A673 (cell line): Measurements from ENCODE around the gene SP140L.

Source experiments
- CTCF ChIP-seq: fragments of 300-800, 200-600 bp; sonication (generic); conservative IDR thresholded peaks from 2 replicates; pipeline ENCODE4 v1.5.1; 2017; ENCODE audit warnings: low read depth, mild to moderate bottlenecking, antibody characterized with exemption, low read length, moderate library complexity, mixed read lengths
- EZH2 ChIP-seq: fragments of 200-600 bp; sonication (generic); IDR thresholded peaks from 2 replicates; pipeline ENCODE4 v1.6.1; 2017; ENCODE audit warnings: borderline replicate concordance, low read depth, mild to moderate bottlenecking, mixed read lengths, antibody characterized with exemption, low read length; ENCODE audit not compliant: poor library complexity, severe bottlenecking

GRCh38 chr2:230383453-230383852 lies 56.5 kb downstream of the SP140L start:
- TF ChIP-seq CTCF (no peak), EZH2 (no peak)
